T-helper 22 cell (primary cell): ENCODE results near the gene TMCC1.
A peak's percentile ranks its signal among the peaks of the same experiment; 100 is the strongest.
"Not testable (repeated sequence)": the region's sequence is repeated elsewhere in the genome, so short reads cannot be mapped to it uniquely, and the experiment has no call there.

Source experiments
- DNase-seq: peaks from one replicate; pipeline ENCODE4 v3.0.0-alpha.2; 2020; ENCODE audit warnings: low read depth

Gene TMCC1

DNA sequence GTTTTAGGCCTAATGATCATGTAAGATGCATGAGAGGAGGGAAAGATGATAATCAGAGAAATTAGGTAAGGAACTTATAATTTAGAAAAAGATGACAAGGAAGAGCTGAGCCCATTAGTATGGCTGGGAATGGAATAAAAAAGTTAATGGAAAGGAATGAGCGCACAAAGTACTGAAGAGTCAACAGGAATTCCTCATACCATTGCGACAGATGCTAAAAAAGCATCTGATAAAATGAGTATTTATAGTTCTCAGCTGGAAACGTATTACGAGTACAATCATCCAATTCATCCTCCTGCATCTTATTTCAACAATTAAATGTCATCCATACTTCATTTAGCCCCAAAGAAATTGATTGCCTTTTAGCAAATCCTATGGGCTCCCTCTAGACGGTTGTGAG lies 58.9 kb downstream of the TMCC1 start:
- no peak for DNase-seq

DNA sequence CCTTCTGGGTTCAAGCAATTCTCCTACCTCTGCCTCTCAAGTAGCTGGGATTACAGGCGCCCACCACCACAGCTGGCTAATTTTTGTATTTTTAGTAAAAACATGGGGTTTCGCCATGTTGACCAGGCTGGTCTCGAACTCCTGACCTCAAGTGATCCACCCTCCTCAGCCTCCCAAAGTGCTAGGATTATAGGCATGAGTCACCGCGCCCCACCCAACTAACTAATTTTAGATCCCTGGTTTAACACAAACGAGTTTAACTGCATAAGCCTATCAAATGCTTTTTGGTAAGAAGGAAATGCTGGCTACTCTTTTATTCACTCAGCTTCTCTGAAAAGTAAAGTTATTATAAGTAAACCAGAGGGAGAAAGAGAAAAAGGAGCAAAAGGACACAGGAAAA lies 61.6 kb downstream of the TMCC1 start:
- DNase-seq: not testable (repeated sequence)

DNA sequence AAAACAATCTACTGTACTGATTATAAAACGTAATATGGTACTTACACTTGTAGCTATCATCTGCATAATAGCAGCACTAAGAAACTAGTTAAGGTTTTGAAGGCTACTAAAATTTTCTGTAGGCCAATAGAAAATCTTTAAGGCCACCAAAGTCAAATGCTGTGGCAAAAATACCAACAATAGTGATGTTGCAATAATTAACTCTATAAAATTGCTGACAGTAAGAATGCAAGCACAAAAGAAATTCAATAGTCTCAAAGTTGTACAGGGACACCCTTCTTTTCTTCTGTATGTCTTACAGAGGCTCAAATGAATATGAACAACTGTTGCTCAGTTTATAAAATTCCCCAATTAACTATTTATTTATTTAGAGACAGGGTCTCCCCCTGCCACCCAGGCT lies 62.0 kb downstream of the TMCC1 start:
- no peak for DNase-seq

DNA sequence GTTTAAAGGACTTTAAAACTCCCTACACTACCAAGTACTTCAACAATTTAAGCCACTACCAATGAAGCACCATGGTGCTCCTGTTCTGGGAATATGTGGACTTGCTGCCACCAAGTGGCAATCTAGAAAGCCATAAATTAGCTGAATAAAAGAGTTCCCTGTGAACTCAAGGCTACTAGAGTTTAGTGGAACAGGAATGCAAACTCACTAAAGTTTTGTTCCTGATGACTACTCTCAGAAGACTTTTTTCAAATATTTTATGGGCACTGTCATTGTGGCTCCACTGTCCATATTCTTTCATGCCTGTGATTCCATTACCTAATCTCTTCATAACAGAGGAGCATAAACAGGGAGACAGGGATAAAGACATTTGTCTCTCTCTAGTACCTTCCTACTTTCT lies 63.9 kb downstream of the TMCC1 start:
- no peak for DNase-seq

DNA sequence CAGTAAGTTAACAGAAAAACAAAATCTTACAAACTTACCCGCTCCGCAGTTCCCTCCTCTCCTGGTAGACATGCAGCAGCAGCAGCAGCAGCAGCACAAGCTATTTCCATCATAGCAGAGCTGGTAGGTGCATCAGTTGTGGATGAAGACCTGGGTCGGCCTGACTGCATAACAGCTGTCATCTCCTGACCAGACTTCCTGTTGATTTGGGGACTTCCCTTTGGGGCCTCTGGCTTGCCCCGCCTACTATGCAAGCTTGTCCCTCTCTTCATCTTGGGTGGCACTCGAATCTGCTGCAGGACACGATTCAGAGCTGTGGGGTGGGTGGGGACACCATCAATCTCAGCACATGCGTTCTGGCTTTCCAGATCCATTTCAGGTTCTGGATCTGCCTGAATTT lies 65.7 kb downstream of the TMCC1 start:
- peak; percentile 0 for DNase-seq

DNA sequence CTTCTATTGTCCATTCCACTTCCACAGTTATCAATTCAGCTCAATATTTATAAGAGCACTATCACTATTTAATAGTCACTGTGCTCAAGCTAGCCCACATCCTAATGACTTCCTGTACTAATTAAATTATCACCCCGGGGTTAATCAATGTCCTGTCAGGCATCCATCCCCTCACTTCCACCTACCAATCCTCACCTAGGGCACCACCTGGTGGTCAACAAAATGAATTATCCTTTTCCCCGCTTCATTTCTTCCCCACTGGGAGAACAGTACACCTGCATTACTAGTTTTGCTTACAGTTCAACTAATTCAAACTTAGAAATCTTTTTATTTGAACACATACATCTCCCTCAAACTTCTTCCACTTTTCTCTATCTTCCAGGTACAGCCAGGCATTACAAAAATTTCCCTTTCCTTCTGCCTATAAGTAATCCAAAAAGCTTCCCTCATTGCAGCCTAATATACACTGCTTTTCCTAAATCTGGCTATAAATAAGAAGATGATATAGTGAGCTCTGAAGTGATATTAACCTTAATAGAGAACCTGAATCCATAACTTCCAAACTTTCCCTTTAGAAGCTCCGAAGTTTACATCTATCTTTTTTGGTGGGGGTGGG lies 68.5 kb downstream of the TMCC1 start:
- peak; percentile 3 for DNase-seq

DNA sequence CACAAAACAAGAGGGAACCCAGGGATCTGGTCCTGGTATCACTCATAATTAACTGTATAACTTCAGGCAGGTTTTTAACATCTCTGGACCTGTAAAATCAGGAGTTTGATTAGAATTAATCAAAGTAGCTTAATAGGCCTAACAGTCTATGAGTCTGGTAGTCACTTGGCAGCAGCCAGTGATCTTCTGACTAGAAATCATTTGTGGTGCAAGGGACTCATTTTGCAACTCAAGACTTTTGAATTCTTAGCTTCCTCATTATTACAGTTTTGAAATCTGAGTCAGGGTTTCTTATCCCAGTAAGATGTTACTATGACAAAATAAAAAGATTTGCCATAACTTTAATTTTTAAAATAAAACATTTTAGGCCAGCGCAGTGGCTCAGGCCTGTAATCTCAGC lies 70.8 kb downstream of the TMCC1 start:
- DNase-seq: no peak

DNA sequence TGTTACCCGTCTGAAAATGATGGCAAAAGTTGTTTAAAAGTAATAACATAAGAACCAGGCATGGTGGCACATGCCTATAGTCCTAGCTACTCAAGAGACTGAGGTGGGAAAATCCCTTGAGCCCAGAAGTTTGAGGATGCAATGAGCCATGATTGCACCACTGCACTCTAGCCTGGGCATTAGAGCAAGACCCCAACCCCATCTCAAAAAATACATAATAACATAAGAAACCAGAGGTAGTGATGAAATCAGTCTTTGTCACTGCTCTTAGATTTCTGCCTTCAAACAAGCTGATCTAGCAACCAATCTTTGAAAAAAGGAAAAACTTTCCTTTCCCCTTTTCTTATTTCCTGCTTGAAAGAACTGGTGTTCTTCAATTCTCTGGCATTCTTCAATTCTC lies 71.3 kb downstream of the TMCC1 start:
- no peak for DNase-seq

DNA sequence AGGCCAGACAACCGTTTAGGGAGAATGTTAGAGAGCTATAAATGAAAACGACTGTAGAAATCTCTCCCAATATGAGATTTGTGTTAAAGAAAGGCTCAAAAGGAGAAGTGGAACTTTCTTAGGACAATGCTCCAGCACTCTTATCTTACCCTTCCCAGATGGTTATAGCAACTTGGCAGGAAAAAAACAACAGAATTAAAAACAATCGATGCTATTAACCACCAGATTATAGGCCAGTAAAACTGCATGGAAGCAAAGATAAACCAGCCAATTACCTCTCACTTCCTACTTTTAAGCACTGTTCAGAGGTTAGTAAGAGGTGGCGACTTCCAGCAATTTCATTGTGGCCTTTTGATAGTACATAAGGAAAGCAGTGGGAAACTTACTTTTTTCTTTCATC lies 72.9 kb downstream of the TMCC1 start:
- DNase-seq: no peak

DNA sequence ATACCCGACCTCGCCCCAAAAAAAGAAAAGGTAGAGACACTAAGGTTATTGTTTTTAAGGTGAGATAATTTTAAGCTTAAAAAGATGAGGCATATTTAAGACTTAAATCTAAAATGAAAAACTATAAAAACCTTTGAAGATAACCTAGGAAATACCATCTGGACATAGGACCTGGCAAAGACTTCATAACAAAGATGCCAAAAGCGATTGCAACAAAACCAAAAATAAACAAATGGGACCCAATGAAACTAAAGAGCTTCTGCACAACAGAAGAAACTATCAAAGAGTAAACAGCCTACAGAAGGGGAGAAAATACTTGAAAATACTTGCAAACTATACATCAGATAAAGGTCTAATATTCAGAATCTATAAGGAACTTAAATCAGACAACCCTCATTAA lies 80.9 kb downstream of the TMCC1 start:
- no peak for DNase-seq

DNA sequence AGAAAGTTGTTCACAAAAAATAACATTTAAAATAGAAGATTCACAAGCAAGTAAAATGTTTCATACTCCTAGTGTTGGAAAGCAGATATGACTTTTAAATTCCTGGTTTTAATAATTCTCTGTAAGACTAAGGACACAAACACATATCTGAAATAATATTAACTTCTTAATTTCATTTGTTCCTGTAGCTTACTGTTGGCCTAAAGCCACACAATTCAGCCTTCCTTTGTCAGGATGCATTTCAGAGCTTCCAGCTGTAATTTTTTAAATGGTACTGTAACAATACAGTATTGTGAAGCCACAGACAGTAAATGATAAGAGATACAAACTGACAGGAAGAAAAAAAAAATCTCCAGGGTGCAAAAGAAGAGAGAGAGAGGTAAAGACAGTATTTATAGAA lies 84.2 kb downstream of the TMCC1 start:
- DNase-seq: no peak

DNA sequence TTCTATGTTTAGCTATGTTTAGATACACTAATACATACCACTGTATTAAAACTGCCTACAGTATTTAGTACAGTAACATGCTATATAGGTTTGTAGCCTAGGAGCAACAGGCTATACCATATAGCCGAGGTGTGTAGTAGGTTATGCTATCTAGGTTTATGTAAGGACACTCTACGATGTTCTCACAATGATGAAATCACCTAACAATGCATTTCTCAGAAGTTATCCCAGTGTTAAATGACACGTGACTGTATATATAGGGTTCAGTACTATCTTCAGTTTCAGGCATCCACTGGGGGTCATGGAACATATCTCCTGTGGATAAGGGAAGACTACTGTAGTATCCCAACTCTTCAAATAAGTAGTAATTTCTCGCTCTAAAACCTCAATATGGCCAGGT lies 97.4 kb downstream of the TMCC1 start:
- no peak for DNase-seq

DNA sequence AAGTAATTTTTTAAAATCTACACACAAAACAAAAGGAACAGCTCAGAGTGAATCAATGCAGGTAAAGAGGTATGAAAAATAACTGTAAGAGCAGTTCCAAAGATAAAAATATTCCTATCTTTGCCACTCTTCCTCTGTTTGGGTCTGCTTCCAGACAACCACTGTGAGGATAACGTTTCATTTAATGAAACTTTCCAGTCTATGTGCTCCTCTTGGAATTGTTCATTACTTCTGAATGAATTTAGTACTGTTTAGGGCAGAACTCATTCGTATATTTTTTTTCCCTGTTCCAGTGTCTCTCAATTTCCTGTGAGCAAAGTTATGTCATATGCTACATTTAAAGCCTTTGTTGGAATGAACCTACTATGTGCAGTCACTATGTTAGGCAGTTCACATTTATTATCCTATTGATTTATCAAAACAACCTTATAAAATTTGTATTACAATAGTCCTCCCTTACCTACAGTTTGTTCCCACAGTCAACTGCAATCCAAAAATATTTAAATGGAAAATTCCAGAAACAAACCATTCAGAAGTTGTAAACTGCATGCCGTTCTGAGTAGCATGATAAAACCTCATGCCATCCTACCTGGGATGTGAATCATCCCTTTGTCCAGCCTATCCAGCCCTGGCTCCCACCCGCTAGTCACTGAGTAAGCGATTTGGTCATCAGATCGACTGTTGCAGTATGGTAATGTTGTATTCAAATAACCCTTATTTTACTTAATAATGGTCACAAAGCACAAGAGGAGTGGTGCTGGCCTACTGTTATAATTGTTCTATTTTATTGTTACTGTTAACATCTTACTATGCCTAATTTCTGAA lies 98.1 kb downstream of the TMCC1 start:
- no peak for DNase-seq

DNA sequence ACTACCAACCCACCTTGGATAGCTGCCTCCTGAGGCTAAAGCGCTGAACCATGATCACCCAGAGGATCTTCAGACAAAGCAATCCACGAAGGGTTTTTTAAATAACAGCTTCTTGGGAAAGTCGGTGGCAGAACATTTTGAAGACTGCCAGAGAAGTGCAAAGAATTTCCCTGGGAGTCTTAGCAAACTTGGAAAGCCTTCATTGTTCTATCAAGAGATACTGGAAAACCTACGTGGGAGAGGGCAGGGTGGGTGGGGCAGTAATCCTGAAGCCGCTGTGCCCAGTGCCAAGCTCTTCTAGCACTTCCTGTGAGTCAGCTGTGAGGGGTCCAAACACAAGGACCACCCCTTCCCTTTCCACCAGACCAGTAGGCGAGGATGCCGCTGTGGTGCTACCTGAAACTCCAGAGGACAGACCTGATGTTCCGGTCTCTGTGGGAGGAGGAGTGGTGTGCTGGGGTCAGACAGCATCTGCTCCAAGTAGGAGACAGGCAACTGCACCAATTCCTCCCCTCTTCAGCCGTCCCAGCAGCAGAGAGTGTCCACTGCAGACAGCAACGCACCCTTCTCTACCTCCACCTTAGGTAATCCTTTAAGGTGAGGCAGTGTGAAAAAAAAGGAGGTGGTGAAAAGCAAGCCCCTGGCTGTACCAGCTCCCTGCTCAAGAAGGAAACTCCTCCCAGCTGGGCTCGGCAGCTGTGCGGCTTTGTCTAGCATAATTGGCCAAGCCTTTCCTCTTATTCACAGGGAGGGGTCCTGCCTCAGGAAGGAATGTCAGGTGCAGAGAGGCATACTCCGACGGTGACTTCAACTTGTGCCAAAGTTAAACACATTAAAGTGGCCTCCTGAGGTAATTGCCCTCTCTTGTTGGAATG lies 99.0 kb downstream of the TMCC1 start:
- no peak for DNase-seq

DNA sequence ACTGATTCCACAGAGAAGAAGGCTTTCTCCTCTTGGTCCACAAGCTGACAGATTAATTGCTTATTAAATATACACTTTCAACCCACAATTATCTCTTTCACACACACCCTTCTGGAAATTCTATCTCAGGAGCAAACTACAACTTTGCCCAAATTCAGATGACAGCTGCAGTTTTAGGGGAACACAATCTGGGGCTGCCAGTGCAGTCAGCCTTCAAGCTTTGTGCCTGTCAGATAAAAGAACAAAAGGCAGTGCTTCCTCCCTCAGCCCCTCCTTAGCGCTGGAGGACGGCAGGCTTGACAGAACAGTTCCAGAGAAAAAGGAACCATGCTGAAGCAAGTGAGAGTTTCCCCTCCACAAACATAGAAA lies 99.6 kb downstream of the TMCC1 start:
- DNase-seq: no peak

DNA sequence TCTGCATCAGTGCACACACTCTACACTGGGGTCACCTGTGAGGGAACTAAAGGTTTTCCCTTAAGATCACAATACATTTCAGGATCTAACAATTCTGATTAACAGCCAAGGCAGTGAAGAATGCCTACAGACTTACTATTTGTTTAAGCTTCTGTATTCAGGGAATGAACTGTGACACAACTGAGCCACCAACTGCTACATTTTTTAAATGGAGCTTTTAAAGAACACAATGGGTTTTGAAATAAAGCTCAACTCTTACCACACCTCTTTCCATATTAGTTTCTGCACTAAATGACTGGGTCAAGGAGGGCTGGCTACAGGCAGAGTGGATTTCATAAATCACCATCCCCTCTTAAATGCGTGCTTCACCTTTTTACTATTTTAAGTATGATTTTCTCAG lies 100.2 kb downstream of the TMCC1 start:
- no peak for DNase-seq

DNA sequence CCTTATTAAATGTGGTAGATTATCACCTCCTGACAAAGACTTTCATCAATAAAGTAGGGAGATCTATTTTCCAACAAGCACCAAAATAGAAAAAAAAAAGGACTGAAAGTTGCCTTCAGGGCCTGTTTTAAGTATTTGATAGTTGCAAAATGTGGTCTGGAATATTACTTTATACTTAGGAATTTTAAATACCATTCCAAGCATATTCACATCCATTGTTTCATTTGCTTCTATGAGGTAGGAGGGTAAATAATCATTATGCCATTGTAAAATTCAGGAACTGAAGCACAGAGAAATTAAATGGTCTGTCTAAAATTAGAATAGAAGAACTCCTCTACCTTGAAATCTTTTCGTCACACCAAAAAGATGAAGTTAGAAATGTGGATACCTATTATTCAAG lies 110.0 kb downstream of the TMCC1 start:
- DNase-seq: no peak

DNA sequence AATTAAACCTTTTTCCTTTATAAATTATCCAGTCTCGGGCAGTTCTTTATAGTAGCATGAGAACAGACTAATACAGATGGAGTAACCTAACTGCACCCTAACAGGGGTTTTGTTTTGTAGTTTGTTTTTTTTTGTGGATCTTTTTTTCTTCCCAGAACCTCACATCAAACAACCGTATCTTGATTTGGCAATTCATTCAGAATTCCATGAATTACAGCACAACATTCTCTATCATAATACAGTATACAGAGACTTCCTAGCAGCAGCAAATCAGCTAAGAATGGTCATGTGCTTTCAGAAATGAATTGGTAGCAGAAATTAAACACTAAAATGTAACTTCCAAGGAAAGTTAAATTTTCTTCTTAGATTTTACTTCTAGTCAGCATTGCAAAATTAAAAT lies 114.6 kb downstream of the TMCC1 start:
- DNase-seq: no peak

DNA sequence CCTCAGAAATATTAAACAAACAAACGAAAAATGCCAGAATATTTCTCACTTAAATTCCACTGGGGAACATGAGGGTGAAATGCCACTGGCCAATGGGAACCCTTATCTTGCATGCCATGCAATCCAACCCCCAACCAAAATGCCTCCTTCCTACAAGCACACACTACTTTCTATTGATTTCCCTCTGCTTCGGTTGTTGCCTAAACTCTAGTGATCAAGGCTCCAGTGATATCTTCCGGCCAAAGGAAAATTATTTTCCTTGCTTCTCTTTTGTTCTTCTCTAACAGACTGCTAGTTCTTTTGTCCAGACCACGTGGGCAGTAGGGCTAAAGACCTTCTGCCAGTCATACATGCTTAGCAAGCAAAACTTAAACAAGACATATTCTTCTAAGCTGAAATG lies 115.7 kb downstream of the TMCC1 start:
- DNase-seq: no peak

DNA sequence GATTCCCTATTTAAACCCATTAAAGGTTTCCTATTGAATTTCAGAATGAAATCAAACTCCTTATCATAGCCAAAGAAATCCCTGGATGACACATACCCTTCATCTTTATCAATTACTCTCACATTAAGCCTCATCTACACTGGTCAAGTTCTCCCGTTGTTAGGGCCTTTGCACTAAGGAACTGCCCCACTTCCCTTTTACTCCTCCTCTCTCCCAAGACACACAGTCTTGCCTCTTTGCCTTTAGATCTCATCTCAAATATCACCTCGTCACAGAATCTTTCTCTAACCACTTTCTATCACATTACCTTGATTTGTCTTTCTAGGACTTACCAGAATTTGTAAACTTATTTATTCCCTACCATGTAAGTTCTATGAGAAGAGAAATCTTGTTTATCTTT lies 117.6 kb downstream of the TMCC1 start:
- no peak for DNase-seq

DNA sequence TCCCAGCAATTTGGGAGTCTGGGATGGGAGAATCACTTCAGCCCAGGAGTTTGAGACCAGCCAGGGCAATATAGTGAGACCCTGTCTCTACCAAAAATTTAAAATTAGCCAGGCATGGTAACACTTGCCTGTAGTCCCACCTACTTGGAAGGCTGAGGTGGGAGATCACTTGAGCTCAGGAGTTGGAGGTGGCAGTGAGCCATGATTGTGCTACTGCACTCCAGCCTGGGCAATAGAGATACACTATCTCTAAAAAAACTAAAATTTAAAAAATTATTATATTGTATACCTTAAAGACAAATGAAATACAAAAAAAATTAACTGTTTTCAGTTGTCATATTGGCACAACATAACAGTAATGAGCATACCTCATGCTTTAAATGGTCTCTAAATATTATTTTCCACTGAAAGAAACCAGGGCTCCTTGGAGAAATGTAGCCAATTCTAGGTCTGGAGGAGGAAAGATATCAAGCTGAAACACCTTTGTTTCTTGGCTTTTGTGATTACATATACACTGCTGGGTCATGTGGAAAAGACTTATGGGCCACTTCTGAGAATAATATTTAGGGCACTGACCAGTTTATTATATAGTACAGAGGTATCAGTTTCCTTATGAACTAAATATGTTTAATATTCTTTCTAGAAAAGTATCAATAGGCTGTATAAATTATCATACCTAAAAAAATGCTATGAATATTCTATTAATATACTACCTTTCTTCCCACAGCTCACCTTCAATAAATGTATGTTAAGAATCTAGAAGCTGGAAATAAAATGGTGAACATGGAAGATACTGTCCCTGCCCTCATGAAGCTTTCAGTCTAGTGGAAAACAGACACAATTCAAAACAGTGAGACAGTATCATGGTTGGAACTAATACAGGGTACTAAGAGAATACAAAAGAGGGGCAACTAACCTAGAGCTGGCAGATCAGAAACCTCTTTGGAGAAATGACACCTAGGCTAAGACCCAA lies 119.5 kb downstream of the TMCC1 start:
- no peak for DNase-seq

DNA sequence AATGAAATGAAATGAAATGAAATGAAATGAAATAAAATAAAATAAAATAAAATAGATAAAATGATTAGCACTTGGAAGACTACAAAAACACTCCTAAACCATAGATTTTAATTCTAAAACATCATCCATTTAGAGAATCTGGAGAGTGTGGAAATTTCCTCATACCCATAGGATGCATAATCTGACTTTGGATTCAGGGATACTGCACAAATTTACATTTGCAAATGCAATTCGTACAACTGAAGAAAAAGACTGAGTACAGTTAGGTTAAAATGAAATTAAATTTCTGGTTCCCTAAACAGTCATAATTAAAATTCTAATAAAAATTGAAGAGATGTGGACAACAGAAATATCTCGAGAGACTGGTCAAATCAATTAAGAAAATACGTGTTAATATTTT lies 122.9 kb downstream of the TMCC1 start:
- no peak for DNase-seq
